Right lung (tissue), 5 donors: ENCODE results near the gene CKB. TPM values are rescaled to one million over a fixed set of nuclear protein-coding genes. Genes with fewer than 3 reads are reported as not detected.

Source experiments
- DNase-seq, 2 donors: peaks; one replicate each; pipeline ENCODE4 v3.0.0-alpha.2; 2013
- polyA plus RNA-seq, 5 donors: library from polyadenylated mRNA; unstranded; fragments of 120-200 nt; gene quantifications; one replicate each; pipeline versions ENCODE4 v1.2.1 to v1.2.3, GENCODE V29; 2013; ENCODE audit warnings: inconsistent platforms in 1 of 5, low replicate concordance in 1 of 5; ENCODE audit not compliant: insufficient read length in 5 of 5, insufficient read depth in 1 of 5

CKB gene
- polyA plus RNA-seq, 5 donors = 127 to 392 (median 208) TPM

DNA sequence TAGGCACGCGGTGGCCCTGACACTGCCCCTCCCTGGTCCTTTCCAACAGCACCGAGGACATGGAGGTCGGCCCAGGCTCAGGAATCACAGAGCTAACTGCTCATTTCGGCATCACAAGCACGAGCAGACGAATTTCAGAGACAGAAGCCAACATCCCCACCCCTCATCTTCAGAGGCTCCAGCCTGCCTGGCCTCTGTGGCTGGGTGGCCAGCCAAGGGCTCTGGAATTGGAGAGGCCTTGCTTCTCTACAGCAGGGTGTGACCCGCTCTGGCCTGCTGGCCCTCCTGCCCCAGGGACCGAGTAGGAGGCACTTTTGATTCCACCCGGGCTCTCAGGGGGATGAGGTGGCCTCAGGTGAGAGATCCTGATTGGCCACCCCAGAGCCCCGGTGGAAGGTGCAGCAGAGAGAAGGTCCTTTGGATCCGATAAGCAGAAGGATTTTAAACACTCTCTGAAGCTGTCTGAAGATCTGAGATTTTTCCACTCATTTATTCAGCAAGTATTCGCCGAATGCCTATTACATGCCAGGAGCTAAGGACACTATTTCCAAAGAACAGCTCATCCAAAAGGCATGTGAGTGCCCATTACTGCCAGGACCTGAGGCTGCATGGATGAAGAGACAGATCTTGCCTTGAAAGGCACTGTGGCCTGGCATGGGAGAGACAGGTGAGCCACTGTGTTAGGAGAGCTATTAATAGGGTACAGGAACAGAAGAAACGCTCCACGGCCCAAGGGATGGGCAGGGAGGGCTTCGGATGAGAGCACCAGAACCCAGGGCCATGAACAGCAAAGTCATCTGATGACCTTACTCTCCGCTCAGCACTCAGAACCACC is 29.6 kb upstream of the CKB start:
- DNase-seq = no peak

DNA sequence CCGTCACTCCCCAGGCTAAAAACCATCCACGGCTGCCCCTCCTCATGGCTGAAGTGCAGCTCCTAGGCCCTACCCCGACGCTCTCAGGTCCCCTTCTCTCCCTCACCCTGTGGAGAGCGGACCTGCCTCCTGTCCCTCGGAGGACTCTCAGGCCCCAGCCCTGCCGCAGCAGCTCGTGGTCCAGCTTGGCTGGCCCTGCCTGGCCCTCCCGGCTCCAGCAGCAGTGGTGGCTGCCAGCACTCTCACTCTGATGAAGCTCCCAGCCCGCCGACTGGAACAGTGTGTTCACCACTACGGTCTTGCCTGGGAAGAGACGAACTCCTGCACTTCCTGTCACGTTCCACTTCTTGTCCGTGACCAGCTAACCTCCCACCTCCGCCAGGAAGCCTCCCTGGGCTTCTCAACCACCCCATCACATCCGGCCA is 28.7 kb upstream of the CKB start:
- DNase-seq = no peak

DNA sequence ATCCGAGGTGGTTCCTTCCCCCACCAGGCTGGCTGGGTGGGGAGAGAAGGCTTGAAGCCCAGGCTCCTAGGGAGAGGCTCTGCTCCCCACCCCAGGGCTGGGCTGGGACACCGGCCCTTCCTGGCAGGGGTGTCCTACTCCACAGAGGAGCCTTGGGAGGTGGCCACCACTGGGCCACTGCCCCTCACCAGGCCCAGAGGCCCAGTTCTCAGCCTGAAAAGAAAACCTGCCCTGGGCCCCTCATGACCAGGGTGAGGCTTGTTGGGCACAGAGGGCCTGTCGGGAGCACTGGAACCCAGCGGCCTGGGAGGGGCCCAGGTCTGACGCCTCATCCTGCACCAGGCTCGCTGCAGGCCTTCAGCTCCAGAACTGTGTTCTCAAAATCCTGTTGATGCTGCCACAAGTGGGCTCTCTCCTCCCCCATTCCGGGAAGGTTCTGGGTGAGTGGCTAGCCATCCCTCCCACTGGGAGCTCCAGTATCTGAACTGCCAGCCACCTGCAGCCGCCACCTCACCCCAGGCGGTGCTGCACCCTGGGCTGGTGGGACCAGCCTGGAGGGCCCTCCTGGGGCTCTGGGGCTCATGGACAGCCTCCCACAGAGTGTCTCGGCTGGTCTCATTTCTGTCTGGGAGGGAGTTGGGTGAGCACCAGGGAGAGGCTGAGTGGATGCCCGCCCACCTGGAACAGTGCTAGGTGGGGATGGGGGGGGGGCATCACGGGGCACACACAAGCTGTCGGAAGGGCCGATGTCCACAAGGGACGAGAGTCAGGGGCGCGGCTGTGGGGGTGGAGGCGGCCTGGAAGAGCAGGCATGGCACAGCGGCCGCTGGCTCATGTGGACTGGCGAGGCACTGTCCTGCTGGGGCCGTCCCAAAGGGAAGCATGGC is 28.1 kb upstream of the CKB start:
- no peak for DNase-seq

DNA sequence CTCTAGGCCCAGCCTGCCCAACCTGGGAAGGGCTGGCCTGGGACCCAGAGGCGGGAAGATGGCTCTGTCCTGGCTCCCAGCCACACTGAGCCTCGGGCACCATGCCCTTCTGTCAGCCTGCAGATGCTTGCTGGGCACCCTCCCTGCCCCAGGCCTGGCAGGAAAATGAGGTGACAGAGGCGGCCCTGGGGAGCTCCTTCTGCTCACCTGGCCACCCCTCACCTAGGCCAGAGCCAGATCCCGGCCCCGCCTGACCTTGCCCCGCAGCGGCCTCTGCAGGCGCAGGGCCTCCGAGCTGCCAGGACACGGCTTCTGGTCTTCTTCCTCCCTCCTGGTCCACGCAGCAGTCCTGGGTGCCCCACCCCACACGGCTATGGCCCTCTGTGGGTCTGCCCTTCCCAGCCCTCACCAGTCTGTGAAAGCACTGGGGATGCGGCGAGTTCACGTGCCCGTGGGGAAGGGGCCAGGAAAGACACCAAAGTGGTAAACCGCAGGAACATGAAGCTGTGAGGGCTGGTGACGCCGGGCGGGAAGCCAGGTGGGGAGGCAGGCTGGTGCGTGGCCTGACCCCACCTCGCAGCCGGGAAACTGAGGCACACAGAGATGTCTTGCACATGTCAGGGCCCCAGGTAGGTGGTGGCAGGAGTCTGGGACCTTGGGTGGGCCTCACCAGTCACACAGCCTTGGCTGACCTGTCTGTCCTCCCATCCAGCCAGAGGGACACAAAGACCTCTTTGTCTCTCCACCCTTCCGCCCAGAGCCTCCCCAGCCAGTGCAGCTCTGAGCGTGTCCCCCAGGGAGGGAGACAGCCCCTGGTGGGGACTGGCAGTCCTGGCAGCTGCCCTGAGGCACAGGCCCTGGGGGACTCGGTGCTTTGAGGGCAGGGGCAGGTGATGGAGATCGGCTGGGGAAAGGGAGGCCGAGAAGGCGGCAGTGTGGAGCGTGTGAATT is 27.0 kb upstream of the CKB start:
- no peak for DNase-seq

DNA sequence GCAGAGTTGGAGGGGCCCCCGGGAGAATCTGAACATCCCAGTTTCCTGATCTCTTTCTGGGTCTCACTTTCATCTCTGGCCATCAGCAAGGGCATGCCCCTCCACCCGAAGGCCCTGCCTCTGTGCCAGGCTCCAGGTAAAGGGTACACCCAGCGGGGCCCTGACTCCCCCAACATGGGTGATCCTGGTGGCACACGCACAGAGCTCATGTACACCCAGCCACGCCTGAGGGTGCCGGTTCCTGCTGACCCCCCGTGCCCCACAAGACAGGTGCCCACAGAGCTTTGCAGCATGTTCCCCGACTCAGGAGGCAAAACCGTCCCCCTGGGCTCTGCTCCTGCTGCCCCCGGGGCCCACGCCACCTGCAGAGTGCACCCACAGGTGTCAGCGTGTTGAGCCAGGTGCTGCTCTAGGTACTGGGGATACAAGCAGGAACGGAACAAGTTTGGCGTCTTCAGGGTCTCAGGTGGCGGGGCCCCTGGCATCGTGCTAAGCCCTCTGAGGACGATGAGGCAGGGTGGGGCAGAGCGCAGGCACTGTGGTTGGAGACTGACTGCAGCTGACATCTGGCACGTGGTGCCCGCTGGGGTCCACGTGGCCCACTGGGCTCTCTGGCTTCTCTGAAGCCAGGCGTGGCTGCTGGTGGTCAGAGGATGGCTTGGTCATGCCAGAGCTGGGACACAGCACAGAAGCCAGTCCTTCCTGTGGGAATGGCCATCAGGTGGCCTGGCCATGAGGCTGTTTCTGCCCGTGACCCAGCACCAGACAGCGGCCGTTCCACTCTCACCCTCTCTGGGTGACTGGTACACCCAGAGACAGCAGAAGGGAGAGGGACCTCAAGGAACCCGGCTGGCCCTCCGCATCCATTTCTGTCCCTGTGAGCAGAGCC is 26.1 kb upstream of the CKB start:
- DNase-seq = no peak

DNA sequence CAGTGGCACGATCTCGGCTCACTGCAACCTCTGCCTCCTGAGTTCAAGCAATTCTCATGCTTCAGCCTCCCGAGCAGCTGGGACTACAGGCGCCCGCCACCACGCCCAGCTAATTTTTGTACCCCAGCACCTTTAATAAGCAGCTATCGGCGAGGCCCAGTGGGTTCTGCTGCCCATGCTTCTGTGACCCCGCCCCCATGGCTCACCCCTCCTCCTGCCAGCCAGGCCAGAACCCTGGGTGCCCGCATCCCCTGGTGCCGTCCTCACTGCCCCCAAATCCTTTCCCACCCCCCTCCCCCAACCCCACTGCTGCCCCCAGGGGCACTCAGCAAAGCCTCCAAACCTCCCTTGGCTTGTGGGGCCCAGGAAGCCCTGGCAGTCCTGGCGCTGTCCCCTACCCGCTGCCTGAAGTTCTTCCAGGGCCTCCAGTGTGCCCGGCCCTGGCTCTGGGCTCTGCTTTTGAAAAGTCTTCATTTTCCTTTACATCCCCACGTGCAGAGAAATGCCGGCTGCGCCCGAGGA is 25.4 kb upstream of the CKB start:
- no peak for DNase-seq

DNA sequence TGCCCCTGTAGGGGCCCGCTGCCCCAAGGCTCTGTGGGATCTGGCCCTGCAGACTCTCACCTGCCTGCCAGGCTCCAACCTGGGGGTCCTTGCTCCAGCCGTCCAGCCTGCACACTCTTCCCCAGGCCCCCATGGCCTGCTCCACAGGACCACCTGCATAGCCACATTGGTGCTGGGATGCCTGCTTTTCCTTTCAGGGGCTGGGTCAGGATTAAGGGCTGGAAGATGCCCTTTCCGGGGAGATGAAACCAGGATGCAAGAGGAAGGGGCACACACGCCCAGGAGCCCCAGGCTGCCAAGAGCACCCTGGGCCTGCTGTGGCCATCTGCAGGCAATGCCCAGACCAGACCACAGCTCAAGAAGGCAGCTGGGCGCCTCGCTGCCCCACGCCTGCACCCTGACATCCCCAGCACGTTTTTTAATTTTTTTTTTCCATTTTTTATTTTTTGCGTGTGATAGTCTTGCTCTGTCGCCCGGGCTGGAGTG is 24.9 kb upstream of the CKB start:
- no peak for DNase-seq

DNA sequence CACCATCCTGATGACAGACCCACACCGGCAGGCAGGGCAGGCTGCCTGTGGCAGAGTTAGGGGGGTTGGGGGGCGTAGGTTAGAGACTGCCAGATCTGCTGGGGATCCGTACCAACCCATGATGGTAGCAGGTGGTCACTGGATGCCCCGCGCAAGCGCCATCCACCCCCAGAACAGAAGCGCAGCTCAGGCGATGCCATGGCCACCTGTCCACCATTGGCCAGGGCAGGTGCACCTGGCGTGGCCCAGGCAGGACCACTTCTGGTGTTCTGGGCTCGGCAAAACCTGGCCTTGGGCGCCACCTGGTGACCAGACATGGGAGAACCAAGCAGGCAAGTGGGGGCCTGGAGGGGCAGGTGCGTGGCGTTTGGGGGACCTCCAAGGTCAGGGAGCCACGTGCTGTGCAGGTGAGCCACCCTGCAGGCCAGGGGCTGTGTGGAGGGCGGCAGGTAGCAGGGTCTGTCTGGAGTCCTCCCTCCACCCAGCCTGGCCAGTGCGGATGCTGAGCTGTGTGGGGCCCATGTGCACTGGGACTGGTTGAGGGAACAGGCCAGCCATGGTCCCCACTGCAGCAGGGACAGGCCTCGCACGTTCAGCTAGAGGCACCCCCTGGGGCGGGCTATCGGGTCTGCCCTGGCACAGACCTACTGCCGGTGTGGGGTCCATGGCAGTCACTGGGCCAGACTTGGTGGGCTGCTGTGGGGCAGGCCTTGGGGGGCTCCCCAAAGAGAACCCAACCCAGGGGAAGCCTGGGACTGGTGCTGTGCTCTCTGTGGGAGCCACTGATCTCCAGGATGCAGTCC is 24.2 kb upstream of the CKB start:
- no peak for DNase-seq

DNA sequence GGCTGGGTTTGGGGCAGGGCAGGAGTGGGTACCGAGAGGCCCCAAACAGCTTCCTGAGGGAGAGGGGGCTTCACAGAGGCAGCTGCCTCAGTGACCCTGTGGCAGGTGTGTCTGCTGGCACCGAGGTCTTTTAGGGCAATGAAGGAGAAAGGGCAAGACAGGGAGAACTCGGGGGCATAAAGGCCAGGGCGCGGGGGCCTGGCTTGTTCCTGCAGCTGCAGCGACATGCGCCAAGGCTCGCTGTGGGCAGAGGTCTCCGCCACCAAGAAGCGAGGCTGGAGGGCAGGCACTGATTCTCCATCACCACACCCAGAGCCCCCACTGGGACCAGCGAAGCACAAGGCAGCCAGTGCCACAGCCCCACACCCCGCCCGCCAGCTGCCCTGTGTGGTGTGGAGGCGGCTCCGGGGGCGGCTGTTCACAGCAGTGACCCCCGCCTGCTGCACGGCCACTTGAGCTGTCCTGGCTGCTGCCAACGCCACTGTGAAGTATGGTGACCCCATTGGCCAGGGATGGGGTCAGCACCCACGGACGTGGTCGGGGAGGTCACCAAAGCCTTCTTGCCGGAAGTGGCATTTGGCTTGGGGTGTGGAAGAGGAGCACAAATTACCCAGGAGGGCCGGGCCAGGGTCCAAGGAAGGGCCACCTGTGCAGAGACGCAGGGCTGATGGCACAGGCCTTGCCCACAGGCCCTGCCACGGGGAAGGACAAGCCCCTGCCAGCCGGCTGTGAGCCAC is 23.5 kb upstream of the CKB start:
- DNase-seq = no peak

DNA sequence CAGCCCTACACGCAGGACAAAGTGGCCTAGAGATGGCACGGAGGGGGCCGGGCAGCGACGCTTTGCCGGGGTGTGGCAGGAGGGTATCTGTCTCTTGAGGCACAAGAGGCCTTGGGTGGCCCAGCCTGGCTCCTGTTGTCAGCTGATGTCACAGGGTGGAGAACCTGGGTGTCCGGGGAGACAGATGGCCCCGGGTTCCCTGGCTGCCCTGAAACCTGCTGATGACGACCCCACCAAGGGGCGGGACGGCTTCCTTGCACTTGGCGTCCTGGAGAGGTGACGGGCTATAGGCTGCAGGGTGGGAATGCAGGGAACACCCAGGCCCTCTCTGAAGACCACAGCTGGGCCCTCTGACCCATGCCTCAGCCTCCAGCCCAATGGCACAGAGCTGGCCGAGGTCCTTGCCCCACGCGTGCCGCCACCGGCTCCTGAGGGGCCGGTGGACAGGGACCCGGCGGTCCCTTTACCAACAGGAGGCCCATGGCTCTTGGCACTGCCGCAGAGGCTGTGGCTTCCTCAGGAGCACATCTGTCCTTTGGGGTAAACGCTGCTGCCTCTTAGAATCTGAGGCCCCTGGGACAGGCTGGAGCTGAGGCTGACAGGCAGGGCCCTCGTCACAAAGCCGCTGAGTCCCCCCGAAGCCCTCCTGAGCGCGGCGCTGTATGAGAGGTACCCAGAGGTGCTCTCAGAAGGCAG is 22.7 kb upstream of the CKB start:
- no peak for DNase-seq

DNA sequence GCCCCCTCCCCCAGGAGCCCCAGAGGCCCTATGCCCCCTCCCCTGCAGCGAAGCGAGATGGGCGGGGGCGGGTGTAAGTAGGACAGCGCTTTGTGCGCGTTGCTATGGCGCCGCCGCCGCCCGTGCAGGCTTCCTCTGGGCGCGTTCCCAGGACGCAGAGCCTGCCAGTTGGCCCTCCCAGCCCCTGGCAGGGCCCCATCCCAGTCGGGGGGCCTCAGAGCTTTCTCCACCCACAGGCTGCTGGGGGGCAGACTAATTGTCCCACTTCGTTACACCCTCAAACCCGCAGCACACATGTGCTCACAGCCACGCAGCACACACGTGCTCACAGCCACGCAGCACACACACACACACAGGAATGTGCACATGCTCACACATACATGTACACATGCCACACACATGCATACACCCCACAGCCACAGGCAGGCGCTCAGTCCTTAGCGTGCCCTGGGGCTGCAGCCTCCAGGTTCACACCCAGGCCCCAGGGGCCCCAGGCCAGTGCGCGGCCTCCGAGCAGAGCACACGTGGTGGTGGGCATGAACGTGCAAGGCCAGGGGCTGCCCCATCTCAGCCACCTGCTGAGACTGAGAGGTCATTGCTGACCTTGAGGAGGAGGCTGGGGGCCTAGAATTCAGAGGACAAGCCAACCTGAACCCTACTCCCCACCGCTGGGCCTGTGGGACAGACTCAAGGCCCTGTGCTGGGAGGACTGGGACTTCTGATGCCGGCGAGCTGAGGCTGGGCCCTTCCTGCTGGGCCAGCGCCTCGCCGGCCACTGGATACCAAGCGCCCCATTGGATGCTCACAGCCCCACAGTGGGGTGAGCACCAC is 22.0 kb upstream of the CKB start:
- DNase-seq = peak; percentile 78 to 79

DNA sequence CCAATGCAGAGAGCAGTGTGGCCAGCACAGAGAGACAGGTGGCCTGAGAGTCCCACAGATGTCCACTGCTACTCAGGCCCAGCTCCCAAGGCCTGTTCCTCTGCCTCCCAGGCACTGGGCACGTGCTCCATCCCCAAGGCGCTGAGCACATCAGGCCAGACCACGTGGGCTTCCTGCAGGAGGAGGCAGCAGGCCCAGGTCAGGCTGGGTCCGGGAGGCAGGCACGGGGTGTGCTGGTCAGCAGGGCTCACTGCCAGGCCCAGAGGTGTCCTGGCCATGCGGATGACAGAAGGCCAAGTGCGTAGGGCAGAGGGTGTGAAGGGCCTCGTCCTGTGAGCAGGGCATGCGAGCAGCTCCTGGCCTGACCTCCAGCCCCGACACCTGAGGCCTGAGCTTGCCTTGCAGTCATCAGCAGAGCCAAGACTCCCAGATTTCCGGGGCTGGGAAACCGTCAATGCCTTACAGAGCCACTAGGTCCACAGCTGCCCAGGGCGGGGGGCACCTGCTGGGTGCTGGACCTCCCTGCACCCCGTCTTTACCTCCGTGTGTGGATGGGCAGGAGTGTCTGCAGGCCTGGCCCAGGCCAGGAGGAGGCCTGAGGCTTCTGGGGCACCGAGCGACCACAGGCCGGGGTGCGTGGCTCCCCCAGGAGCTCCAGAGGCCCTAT is 21.2 kb upstream of the CKB start:
- no peak for DNase-seq

DNA sequence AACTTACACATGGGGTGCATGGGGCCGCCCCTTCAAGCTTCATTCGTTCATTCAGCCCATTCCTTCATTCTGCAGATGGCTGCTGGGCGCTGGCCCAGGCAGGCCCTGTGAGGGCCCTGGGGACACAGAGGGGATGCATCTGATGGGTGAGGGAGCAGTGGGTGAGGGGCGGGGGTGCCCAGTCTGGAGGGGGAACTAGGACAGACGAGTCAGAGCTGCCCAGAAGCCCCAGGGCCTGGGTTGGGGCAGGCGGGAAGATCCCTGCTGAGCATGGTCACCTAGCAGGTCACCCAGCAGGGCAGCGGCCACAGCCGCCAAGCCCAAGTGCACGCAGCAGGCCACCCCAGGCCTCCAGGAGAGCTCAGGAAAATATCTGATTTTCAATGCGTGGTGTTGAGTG is 20.5 kb upstream of the CKB start:
- no peak for DNase-seq

DNA sequence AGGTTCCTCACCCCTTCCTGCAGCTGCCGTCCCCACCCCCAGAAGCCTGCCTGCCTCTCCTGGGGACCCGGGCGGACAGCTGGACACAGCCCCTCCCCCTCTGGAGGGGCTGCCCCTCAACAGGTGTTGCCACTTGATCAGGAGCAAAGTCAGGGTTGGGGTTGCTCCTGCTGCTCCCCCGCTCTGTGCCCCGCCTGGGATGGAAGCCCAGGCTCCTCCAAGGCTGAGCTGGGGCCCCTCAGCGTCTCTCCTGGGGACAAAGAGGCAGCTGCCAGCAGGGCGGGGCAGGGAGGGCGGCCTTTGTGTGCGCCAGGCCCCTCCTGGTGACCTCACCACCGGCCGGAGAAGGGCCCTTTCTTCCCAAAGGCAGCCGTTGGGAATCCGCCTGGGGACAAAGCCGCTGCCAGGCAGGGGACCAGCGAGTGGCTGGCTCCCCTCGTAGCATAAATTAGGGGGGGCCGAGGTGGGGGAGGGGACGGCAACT is 20.0 kb upstream of the CKB start:
- DNase-seq = no peak

DNA sequence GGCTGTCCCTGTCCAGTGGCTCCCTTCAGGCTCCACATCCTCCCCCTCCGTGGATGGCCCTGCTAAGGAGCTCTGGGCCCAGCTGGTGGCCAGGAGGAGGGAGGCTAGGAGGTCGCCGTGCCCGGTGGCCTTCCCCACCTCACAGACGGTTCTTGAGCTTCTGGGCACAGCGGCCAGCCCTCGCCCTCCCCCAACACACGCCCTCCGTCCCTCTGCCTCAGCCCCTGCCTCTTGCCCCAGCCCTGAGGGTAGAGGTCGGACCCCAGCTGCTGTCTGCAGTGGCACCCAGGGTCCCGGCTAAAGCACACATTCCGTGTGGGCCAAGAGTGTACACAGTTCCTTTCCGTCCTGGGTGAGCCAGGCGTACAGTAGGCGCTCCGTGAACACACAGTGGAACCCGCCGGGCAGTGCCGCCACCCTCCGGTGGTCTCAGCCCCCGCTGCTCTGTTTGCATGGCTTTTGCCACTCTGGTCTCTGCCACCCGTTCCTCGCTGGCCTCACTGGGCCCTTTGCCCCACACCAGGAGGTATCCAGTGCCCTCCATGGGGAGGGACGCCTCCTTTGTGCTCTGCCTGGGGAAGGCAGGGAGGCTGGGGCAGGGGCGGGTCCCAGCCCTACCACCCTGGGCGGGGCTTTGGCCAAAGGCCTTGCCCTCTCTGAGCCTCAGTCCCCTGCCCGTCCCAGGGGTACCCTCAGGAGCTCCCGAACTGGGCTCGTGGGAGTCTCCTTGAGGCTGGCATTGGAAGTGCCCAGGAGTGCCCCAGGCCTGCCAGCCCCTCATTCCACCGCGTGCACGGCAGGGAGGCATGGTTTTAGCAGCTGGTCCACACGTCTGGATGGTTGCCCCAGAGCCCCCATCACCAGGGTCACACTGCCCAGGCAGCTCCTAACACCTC is 19.3 kb upstream of the CKB start:
- no peak for DNase-seq
